GM19324 (cell line): ENCODE measurements around the gene TMEM38B.
"Not testable (repeated sequence)": the region's sequence is repeated elsewhere in the genome, so short reads cannot be mapped to it uniquely, and the experiment has no call there.

Experiments used
- ATAC-seq: cut with Tn5 transposase; IDR thresholded peaks from one replicate; pipeline ENCODE4 v1.9.1; 2021; ENCODE audit warnings: mild to moderate bottlenecking, moderate library complexity; ENCODE audit not compliant: unreplicated experiment, low FRiP score

Gene TMEM38B

DNA sequence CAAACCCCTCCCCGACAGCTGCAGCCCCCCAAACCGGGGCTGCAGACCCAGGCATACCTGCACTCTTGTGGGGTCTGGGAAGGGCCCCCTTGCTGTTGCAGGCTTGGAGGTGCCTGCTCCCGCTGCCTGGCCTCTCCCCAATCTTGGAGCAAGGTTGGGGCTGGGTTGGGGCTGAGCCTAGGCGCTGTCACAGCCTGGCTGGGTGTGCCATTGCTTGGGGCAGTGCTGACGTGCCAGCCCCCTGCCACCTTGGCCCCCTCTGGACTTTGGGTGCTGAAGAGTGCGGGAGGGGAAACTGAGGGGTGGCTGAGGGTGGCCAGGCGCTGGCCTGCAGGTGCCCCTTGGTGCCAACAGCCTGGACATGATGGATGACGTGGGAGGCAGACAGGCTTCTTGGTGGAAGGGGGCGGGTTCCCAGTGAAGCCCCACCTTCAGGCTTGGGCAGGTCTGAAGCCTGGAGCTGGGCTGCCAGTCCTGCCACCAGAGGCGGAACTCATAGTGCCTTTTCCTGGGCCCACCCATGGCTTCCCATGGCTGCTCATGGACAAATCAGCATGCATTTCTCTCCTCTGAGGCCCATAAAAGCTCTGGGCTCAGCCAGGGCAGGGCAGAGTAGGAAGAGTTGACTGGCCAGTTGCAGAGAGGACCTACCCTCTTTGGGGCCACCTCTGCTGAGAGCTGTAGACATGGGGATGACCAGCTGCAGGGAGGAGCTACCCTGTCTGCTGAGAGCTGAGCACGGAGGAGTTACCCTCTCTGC lies 19.1 kb downstream of the TMEM38B start:
- ATAC-seq: no peak

DNA sequence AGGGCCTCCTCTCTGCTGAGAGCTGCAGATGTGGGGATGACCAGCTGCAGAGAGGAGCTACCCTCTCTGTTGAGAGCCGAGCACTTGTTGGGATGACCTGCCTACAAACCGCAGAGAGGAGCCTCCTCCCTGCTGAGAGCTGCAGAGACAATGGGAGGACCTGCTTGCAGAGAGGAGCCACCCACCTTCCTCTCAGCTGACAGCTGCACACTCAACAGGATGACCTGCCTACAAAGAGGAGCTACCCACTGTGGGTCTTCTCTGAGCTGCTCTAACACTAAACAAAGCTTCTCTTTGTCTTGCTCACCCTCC lies 19.6 kb downstream of the TMEM38B start:
- ATAC-seq: no peak

DNA sequence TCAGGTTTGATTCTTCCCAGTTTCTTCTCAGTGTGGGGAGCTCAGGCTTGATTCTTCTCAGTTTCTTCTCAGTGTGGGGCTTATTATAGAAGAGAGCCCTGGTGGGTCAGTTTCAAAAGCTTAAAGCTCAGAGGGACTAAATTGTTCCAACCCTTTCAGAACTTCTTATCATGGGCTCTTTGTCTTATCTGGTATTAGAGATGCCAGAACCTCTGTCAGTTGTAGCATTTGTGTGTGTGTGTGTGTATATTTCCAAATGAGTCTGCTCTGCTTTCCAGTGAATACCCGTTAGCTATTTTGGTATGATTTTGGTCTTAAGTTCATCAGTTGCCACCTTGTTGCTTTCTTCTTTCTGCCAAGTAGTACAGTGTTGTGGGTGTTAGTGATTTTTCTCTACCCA lies 21.8 kb downstream of the TMEM38B start:
- ATAC-seq: no peak

DNA sequence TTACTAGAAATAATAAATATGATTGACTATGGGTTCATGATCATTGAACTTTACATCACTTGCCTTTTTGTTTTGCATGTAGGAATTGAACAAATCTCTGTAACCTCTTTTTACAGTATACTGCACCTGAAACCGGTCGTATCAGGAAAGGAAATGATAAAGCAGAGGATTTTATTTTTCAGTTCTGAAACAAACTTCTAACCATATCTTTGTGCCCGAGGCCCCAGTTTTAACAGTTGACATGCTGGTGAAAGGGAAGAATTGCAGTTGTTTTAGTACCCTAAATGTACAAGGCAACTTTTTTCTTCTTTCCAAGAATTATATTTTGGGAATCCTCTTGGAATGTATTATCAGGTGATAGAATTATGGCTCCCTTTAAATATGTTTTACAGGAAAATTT lies 27.8 kb downstream of the TMEM38B start:
- no peak for ATAC-seq

DNA sequence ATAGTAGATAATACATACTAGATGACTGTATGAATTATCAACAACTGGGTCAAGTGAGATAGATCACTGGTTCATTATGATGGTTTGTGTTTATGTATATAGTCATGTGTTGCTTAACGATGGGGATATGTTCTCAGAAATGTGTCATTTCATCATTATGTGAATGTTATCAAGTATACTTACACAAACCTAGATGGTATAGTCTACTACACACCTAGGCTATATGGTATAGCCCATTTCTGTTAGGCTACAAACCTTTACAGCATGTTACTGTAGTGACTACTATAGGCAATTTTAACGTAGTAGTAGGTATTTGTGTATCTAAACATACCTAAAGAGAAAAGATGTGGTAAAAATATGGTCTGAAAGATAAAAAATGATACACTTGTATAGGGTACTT lies 31.0 kb downstream of the TMEM38B start:
- no peak for ATAC-seq

DNA sequence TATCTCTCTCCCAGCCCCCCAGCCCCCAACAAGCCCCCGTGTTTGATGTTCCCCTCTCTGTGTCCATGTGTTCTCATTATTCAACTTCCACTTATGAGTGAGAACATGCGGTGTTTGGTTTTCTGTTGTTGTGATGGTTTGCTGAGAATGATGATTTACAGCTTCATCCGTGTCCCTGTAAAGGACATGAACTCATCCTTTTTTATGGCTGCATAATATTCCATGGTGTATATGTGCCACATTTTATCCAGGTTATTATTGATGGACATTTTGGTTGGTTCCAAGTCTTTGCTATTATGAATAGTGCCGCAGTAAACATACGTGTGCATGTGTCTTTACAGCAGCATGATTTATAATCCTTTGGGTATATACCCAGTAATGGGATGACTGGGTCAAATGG lies 33.9 kb downstream of the TMEM38B start:
- ATAC-seq: not testable (repeated sequence)

DNA sequence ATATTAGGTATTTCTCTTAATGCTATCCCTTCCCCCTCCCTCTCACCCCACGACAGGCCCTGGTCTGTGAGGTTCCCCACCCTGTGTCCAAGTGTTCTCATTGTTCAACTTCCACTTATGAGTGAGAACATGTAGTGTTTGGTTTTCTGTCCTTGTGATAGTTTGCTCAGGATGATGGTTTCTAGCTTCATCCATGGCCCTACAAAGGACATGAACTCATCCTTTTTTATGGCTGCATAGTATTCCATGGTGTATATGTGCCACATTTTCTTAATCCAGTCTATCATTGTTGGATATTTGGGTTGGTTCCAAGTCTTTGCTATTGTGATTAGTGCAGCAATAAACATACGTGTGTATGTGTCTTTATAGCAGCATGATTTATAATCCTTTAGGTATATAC lies 37.1 kb downstream of the TMEM38B start:
- ATAC-seq: not testable (repeated sequence)

DNA sequence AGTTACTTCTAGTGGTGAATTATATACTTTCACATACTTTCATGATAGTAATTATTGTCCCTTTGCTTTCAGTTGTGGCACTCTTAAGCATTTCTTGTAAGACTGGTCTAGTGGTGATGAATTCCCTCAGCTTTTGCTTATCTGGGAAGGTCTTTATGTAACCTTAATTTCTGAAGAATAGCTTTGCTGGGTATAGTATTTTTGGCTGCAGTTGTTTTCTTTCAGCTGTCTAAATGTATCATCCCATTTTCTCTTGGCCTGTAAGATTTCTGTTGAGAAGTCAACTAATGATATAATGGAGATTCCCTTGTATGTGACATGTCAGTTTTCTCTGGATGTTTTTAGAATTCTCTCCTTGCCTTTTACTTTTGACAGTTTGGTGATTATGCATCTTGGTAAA lies 41.0 kb downstream of the TMEM38B start:
- no peak for ATAC-seq

DNA sequence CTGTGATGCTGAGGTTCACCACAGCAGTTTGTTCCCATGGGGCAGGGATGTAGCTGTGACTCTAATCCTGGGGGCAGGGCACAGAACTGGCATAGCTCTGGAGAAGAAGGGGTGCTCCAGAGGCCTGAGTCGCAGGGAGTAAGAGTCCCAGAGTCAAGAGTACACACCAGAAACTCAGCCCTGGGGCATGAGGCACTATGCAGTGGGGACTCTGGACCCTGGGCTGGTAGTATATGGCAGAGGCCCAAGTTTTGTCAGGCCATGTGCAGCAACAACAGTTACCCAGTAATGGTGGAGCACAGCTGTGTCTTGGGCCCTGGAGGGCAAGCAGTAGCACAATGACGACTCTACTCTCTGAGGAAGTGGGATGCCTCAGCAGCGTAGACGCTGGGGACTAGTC lies 42.9 kb downstream of the TMEM38B start:
- no peak for ATAC-seq

DNA sequence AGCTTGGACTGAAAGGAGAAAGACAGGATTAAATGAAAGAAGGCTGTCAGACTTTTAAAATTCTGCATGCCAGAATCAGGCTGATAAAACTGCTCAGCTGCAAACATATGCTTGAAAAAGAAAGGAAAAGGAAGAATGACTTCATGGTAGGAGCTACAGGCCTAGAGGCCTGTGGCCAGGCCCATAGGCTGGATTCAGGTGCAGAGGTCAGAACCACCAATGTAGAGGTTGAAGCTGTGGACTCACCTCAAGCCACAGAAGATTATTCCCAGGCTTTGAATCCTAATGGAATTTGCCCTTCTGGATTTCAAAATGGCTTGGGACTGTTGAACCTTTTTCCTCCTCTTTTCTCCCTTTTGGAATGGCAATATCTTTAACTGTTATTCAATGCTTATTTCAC lies 47.7 kb downstream of the TMEM38B start:
- ATAC-seq: no peak

DNA sequence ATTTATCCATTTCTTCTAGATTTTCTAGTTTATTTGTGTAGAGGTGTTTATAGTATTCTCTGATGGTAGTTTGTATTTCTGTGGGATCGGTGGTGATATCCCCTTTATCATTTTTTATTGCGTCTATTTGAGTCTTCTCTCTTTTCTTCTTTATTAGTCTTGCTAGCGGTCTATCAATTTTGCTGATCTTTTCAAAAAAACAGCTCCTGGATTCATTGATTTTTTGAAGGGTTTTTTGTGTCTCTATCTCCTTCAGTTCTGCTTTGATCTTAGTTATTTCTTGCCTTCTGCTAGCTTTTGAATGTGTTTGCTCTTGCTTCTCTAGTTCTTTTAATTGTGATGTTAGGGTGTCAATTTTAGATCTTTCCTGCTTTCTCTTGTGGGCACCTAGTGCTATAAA lies 53.0 kb downstream of the TMEM38B start:
- not testable (repeated sequence) for ATAC-seq

DNA sequence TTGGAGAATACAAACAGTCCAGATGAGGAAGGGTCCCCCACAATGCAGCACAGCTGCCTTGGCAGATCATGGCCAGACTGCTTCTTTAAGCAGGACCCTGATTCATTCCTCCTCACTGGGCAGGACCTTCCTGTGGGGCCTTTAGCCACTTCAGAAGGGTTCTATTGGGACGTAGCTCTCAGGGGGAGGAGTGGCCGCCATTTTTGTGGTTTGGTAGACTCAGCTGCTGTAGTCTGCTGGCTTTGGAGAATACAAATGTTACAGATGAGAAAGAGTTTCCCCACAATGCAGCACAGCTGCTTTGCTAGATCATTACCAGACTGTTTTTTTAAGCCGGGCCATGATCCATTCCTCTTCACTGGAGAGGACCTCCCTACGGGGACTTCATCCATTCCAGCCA lies 57.4 kb downstream of the TMEM38B start:
- ATAC-seq: no peak

DNA sequence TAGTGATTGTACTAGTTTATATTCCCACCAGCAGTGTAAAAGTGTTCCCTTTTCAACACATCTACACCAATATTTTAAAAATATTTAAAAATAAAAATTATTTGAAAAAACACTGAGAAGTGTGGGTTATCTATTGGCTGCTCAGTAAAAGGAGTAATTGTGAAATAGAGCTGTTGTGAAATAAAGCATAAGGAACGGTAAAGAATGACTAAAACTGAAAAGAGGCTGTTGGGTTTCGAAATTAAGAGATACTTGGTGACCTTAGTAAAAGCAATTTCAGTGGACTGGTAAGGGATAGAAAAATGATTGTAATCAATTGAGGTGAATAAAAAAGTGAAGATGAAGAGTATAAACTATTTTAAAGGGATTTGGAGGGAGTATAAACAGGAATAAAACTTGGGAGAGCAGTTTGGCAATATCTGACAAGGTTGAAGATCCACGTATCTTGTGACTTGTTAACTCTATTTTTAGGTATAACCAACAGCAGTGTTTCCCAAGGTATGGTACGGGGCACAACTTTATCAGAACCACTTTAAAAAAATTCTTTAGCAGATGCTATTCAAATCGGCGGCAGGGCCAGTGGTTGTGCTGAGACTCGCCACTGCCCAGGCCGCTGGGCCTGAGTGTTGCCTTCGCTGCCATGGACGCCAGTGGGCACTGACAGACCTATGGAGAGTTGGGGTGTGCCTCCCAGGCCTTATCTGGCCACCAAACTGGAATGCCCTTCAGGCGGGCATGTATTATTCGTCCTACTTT lies 63.3 kb downstream of the TMEM38B start:
- no peak for ATAC-seq

DNA sequence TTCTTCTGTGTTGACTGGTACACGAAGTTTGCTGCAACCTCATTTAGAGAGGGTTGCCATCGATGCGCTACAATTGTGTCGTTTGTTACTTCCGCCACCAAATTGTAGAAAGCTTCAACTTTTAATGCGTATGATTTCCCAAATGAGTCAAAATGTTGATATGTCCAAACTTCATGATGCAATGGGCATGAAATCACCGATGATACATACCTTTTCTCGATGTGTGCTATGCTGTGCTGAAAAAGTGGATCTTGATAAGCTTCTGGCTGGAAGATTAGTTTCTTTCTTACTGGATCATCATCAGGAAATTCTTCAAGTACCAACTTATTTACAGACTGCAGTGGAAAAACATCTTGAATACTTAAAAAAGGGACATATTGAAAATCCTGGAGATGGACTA lies 65.7 kb downstream of the TMEM38B start:
- ATAC-seq: no peak

DNA sequence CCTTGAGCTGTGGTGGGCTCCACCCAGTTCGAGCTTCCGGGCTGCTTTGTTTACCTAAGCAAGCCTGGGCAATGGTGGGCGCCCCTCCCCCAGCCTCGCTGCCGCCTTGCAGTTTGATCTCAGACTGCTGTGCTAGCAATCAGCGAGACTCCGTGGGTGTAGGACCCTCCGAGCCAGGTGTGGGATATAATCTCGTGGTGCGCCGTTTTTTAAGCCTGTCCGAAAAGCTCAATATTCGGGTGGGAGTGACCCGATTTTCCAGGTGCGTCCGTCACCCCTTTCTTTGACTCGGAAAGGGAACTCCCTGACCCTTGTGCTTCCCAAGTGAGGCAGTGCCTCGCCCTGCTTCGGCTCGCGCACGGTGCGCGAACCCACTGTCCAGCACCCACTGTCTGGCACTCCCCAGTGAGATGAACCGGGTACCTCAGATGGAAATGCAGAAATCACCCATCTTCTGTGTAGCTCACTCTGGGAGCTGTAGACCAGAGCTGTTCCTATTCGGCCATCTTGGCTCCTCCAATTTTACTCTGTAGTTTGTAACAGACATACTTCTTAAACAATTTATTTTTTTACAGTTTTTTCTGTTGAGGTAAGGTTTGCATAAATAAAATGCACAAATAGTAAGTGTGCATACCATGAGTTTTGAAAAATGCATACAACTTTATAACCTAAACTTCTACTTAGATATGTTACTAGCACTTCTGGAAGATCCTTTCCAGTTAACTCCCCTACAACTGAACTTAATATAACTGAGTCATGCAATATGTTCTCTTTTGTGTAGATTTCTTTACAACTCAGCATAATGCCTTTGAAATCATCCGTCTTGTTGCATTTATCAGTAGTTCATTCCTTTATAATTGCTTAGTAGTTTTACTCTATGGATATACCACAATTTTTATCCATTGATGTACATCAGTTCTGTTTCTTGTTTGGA lies 88.5 kb downstream of the TMEM38B start:
- ATAC-seq: not testable (repeated sequence)

DNA sequence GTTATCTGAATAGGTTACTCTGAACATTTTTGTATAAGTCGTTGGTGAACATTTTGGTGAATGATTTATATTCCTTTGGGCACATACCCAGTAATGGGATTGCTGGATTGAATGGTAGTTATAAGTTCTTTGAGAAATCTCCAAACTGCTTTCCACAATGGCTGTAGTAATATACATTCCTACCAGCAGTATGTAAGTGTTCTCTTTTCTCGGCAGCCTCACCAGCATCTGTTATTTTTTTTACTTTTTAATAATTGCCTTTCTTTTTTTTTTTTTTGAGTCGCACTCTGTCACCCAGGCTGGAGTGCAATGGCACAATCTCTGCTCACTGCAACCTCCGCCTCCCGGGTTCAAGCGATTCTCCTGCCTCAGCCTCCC lies 89.1 kb downstream of the TMEM38B start:
- ATAC-seq: not testable (repeated sequence)

DNA sequence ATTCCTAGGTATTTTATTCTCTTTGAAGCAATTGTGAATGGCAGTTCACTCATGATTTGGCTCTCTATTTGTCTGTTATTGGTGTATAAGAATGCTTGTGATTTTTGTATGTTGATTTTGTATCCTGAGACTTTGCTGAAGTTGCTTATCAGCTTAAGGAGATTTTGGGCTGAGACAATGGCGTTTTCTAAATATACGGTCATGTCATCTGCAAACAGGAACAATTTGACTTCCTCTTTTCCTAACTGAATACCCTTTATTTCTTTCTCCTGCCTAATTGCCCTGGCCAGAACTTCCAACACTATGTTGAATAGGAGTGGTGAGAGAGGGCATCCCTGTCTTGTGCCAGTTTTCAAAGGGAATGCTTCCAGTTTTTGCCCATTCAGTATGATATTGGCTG lies 92.5 kb downstream of the TMEM38B start:
- ATAC-seq: not testable (repeated sequence)

DNA sequence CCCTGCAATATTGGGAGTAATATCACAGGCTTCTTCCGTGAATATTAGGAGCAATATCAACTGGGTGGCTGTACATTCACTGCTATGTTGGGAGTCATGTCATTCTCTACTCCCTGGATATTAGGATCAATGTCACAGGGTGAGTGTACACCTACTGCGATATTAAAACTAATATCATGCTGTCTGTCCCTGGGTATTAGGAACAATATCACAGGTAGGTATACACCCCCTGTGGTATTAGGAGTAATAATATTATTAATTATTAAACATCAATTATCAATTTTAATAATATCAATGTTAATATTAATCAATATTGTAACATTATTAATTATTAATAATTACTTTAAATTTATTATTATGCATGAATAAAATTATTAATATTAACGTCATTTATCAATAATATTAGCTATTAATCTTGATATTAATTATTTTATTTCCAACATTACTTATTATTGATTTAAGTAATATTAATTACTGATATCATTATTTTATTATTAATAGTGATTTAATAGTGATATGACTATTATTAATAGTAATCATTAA lies 121.9 kb downstream of the TMEM38B start:
- ATAC-seq: no peak

DNA sequence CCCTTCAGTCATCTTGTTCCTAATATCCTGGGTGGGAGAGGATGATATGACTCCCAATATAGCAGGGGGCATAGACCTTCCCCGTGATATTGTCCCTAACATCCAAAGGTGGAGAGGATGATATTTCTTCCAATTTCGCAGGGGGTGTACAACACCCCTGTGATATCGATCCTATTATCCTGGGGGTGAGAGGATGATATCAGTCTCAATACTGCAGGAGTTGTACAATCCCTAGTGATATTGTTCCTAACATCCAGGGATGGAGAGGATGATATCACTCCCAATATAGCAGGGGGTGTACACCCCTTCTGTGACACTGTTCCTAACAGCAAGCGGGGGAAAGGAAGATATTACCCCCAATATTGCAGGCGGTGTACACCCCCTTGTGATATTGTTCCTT lies 122.6 kb downstream of the TMEM38B start:
- no peak for ATAC-seq

DNA sequence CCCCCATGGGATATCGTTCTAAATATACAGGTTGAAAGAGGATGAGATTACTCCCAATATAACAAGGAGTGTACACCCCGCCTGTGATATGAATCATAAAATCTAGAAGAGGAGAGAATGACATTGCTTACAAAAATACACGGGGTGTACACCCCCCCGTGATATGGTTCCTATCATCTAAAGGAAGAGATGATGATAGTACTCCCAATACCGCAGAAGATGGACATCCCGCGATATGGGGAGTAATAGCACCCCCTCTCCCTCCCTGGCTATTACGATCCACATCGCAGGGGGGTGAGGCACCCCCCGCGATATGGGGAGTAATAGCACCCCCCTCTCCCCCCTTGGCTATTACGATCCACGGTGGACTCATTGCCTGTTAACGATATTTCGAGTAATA lies 124.6 kb downstream of the TMEM38B start:
- no peak for ATAC-seq

DNA sequence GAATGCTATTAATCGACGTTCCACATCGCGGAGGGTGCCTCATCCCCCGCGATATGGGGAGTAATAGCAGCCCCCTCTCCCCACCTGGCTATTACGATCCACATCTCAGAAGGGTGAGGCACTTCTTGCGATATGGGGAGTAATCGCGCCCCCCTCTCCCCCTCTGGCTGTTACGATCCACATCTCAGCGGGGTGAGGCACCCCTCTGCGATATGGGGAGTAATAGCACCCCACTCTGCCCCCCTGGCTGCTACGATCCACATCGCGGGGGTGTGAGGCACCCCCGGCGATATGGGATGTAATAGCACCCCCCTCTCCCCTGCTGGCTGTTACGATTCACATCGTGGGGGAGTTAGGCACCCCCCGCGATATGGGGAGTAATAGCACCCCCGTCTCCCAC lies 128.5 kb downstream of the TMEM38B start:
- no peak for ATAC-seq
